Esophagus squamous epithelium (tissue), 5 donors: Measurements from ENCODE around the gene DPM3. TPM values are rescaled to one million over a fixed set of nuclear protein-coding genes. Genes with fewer than 3 reads are reported as not detected.
A peak's percentile ranks its signal among the peaks of the same experiment; 100 is the strongest.

Experiments
- DNase-seq: peaks from one replicate; lab custom pipeline; 2025; lab: John Stamatoyannopoulos, UW
- H3K27ac ChIP-seq, 4 donors: fragments of 200-600 bp; sonication (generic); one replicate each; pipeline ENCODE4 v1.5.1; 2016 to 2019; ENCODE audit warnings: mild to moderate bottlenecking in 1 of 4
- H3K27me3 ChIP-seq, 4 donors: fragments of 200-600 bp; sonication (generic); 1 replicate in 3 of 4; 2 replicates in 1 of 4; pipeline versions ENCODE4 v1.5.1 to v1.6.0; 2017 to 2021; ENCODE audit warnings: antibody characterized with exemption in 1 of 4
- H3K36me3 ChIP-seq, 3 donors: fragments of 200-600 bp; sonication (generic); one replicate each; pipeline ENCODE4 v1.5.1; 2016 to 2019
- H3K4me1 ChIP-seq, 3 donors: fragments of 200-600 bp; sonication (generic); one replicate each; pipeline ENCODE4 v1.5.1; 2017 to 2019
- H3K4me3 ChIP-seq, 4 donors: fragments of 200-600 bp; sonication (generic); 1 replicate in 3 of 4; 2 replicates in 1 of 4; pipeline ENCODE4 v1.5.1; 2016 to 2019; ENCODE audit warnings: mild to moderate bottlenecking in 2 of 4, moderate library complexity in 1 of 4
- H3K9me3 ChIP-seq, 3 donors: fragments of 200-600 bp; sonication (generic); one replicate each; pipeline ENCODE4 v1.5.1; 2016 to 2019
- POLR2A ChIP-seq, 4 donors: fragments of 450-650 bp; IDR thresholded peaks; one replicate each; pipeline ENCODE4 v1.6.1; 2017; ENCODE audit warnings: antibody characterized with exemption in 4 of 4, mild to moderate bottlenecking in 4 of 4, moderate library complexity in 3 of 4
- WGBS, 2 donors: methylation state at CpG; one replicate each; pipeline ENCODE4 v1.1.5; 2018; 5-methylcytosine and 5-hydroxymethylcytosine counted together
- intact Hi-C: fragments of 100-400 bp; cut with DNase I; formaldehyde crosslinking; loops from one replicate; pipeline ENCODE4 v1.15.0; 2022
- total RNA-seq, 4 donors: library from RNA; depleted of rRNA; stranded (reverse); fragments of >200 nt; gene quantifications; one replicate each; pipeline ENCODE4 v1.1.0, GENCODE V29; 2016
- TF ChIP-seq, protein P1 (sequence below), 6 experiments: fragments of 450-650 bp in 4 of 6; fragments of 200-600 bp in 2 of 6; sonication (generic) in 2 of 6; IDR thresholded peaks; one replicate each; pipeline ENCODE4 v1.5.1; 2016 to 2019; ENCODE audit warnings: antibody characterized with exemption in 6 of 6, mild to moderate bottlenecking in 4 of 6, moderate library complexity in 4 of 6
- donor health status: DM: yes; HTN: yes; CAD: no.

The DPM3 gene
- total RNA-seq, 4 donors from 2014 or later, result 33.1 to 67.7 (median 45.4) TPM

DNA sequence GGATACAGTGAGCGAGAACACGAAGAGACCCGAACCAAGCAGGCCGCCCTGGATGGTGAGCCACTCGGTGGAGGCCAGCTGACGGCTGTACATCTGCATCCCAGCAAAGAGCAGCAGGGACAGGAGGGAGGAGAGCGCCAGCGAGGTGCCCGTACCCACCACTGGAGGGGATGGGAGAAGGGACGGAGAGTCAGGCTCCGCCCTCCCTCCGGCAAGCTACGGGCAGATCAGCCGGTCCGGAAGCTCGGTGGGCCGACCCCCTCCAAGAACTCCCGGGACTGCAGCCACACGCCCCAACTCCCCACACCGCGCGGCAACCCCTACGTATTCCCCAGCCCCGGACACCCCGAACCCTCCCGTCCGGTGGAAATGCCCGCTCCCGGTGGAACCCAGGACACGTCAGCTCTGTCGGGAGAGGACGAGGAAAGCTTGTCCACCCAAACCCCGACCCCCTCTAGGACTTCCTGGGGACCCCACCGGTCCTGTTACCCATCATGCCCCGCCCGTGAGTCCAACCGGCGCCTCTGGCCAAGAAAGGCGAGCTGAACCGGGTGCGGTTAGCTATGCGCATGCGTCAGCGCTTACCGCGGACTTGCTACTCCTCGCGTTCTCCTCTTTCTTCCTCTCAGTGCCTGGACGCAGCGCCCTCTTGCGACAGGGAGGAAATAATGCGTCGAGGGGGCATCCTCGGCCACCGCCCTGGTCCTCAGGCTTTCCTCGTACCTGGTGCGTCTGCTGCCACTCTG lies 32.6 kb upstream of the DPM3 start, which contains the start of gene KRTCAP2:
KRTCAP2 (minus strand) TSS at position 573 of the 746 bp plus-strand sequence; CDS start at position 493, 80 bp downstream.
- H3K4me1 ChIP-seq, result peaks cover 25 to 58% (median 30%) of the 10 kb centered on the region in 3 donors
- no peaks in the 10 kb centered on the region for H3K9me3 ChIP-seq
- WGBS, 2 donors, result 0% methylated on average over 12 to 27 of the region's 57 CpGs
- peak in 2 of 4 donors; percentile 55 to 56 for TF ChIP-seq POLR2A (IDR thresholded peaks at IDR 0.05)
- TF ChIP-seq, protein P1, sequence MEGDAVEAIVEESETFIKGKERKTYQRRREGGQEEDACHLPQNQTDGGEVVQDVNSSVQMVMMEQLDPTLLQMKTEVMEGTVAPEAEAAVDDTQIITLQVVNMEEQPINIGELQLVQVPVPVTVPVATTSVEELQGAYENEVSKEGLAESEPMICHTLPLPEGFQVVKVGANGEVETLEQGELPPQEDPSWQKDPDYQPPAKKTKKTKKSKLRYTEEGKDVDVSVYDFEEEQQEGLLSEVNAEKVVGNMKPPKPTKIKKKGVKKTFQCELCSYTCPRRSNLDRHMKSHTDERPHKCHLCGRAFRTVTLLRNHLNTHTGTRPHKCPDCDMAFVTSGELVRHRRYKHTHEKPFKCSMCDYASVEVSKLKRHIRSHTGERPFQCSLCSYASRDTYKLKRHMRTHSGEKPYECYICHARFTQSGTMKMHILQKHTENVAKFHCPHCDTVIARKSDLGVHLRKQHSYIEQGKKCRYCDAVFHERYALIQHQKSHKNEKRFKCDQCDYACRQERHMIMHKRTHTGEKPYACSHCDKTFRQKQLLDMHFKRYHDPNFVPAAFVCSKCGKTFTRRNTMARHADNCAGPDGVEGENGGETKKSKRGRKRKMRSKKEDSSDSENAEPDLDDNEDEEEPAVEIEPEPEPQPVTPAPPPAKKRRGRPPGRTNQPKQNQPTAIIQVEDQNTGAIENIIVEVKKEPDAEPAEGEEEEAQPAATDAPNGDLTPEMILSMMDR (IDR thresholded peaks at IDR 0.05), result peak; percentile 90 to 100 (median 96)
- H3K36me3 ChIP-seq, result peaks cover 0 to 24% (median 13%) of the 10 kb centered on the region in 3 donors
- DNase-seq, result peak; percentile 73
- peaks cover 0 to 27% (median 0%) of the 10 kb centered on the region in 4 donors for H3K27me3 ChIP-seq
- H3K4me3 ChIP-seq, result peak within 1 kb of the TSS; percentile 82 to 96 (median 94)
- peak within 1 kb of the TSS; percentile 92 to 99 (median 96) for H3K27ac ChIP-seq
- intact Hi-C loops, result no loop called here

- peak overlapping the region; percentile 82 to 96 (median 94) for H3K4me3 ChIP-seq
- H3K27me3 ChIP-seq, result peaks cover 0 to 29% (median 0%) of the 10 kb centered on the region in 4 donors
- no peak for TF ChIP-seq POLR2A (IDR thresholded peaks at IDR 0.05)
- TF ChIP-seq, protein P1 (IDR thresholded peaks at IDR 0.05), result no peak
- intact Hi-C loops, result no loop called here
- H3K9me3 ChIP-seq, result no peaks in the 10 kb centered on the region
- 43% methylated on average over 8 of the region's 8 CpGs for WGBS, 2 donors
- H3K4me1 ChIP-seq, result peaks cover 26 to 58% (median 34%) of the 10 kb centered on the region in 3 donors
- peak overlapping the region; percentile 92 to 99 (median 96) for H3K27ac ChIP-seq
- DNase-seq, result no peak
- H3K36me3 ChIP-seq, result peaks cover 0 to 24% (median 13%) of the 10 kb centered on the region in 3 donors
These were observed 31.8 kb upstream of the DPM3 start for GRCh38 chr1:155171836-155172731.

DNA sequence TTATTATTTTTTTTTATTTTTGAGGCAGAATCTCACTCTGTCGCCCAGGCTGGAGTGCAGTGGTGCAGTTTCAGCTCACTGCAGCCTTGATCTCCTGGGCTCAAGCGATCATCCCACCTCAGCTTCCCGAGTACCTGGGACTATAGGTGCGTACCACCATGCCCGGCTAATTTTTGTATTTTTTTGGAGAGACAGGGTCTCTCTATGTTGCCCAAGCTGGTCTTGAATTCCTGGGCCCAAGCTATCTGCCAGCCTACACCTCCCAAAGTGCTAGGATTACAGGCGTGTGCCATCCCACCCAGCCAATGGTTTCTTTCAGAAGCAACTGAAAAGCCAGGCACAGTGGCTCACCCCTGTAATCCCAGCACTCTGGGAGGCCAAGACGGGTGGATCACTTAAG lies 30.5 kb upstream of the DPM3 start:
- TF ChIP-seq POLR2A (IDR thresholded peaks at IDR 0.05), result no peak
- TF ChIP-seq, protein P1 (IDR thresholded peaks at IDR 0.05), result no peak
- H3K27me3 ChIP-seq, result peaks cover 0 to 35% (median 0%) of the 10 kb centered on the region in 4 donors
- no peak overlapping the region for H3K4me3 ChIP-seq
- intact Hi-C loops, result no loop called here
- no peaks in the 10 kb centered on the region for H3K9me3 ChIP-seq
- 87 to 95% methylated on average over 5 to 7 of the region's 7 CpGs for WGBS, 2 donors
- peaks cover 0 to 24% (median 13%) of the 10 kb centered on the region in 3 donors for H3K36me3 ChIP-seq
- peaks cover 24 to 60% (median 32%) of the 10 kb centered on the region in 3 donors for H3K4me1 ChIP-seq
- H3K27ac ChIP-seq, result no peak overlapping the region
- no peak for DNase-seq

DNA sequence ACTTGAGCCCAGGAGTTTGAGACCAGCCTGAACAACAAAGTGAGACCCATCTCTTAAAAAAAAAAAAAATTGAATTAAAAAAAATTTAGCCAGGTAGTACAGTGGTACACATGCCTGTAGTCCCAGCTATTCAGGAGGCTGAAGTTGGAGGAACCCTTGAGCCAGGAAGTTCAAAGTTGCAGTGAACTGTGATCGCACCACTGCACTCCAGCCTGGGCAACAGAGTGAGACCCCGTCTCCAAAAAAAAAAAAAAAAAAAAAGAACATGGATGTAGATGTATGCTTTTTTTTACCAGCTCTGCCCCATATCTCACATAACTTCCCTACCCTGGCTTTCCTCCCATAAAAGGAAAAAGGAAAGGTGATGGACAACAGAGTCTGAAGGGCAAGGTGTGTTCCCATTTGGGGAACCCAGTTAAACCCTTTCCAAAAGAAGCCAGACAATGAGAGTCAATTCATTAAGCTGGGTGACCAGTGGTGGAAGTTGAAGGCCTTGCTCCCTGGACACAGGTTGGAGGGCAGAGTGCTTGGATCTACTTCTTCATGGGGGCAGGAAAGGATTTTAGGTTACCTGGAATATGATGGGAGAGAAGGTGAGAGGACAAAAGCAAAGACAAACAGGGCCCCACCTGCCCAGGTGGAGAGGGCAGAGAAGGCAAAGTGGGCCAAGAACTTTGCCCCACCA lies 29.9 kb upstream of the DPM3 start:
- no peak for TF ChIP-seq POLR2A (IDR thresholded peaks at IDR 0.05)
- TF ChIP-seq, protein P1 (IDR thresholded peaks at IDR 0.05), result no peak
- Histone ChIP-seq H3K4me1 (peaks cover 24 to 62% (median 32%) of the 10 kb centered on the region in 3 donors), H3K36me3 (peaks cover 0 to 24% (median 13%) of the 10 kb centered on the region in 3 donors), H3K27me3 (peaks cover 0 to 29% (median 0%) of the 10 kb centered on the region in 4 donors), H3K9me3 (no peaks in the 10 kb centered on the region), H3K27ac (no peak overlapping the region), H3K4me3 (no peak overlapping the region)
- WGBS, 2 donors, result 75 to 88% methylated on average over 2 of the region's 2 CpGs
- no peak for DNase-seq
- intact Hi-C loops, result no loop called here
